Eye (tissue), 1 donor: Measurements from ENCODE around the gene TTC38.

ENCODE experiments used
- DNase-seq: peaks from one replicate; pipeline ENCODE4 v3.0.0-alpha.2; 2015

Gene TTC38

DNA sequence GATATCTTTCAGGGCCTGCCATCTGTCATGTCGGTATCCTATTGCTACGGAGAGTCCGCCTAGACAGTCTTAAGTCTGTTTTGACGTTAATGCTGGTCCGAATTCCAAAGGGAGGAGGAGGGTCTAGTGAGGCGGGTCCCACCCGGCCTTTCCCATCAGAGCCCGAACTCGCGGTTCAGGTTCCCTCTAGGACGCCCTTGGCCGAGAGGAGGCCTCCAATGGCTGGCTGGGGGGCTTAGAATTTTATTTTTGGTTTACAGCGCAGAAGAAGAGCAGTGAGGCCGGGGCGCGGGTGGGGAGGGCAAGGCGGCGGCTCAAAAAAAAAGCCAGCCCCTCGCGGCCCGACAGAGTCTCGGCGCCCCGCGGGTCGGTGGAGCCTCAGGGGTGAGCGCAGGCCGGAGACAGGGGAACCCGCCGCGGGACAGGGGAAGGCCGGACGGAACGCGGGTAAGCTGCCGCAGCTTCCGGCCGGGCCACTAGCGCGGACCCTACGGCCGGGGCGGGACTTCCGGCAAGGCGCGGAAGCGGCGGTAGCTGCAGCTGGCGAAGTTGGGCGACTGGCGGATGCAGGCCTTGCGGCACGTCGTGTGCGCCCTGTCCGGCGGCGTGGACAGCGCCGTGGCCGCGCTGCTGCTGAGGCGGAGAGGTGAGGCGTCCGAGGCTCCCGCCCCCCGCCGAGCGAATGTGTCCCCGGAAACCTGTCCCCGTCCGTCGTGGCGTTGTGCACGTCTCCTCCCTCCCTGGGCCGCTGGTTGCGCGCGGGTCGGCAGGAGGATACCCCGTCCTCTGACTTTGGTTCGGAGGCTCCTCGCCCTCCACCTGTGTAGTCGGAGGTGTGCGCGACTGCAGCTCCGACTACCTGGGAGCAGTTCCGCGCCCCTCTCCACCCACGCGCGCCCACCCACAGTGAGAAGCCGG lies 67.7 kb downstream of the TTC38 start, which contains the start of gene TRMU:
Gene TRMU (plus strand): TSS at position 514 of the 918 bp plus-strand sequence. CDS start 51 bp downstream, at position 565.
- DNase-seq: peak; percentile 92

DNA sequence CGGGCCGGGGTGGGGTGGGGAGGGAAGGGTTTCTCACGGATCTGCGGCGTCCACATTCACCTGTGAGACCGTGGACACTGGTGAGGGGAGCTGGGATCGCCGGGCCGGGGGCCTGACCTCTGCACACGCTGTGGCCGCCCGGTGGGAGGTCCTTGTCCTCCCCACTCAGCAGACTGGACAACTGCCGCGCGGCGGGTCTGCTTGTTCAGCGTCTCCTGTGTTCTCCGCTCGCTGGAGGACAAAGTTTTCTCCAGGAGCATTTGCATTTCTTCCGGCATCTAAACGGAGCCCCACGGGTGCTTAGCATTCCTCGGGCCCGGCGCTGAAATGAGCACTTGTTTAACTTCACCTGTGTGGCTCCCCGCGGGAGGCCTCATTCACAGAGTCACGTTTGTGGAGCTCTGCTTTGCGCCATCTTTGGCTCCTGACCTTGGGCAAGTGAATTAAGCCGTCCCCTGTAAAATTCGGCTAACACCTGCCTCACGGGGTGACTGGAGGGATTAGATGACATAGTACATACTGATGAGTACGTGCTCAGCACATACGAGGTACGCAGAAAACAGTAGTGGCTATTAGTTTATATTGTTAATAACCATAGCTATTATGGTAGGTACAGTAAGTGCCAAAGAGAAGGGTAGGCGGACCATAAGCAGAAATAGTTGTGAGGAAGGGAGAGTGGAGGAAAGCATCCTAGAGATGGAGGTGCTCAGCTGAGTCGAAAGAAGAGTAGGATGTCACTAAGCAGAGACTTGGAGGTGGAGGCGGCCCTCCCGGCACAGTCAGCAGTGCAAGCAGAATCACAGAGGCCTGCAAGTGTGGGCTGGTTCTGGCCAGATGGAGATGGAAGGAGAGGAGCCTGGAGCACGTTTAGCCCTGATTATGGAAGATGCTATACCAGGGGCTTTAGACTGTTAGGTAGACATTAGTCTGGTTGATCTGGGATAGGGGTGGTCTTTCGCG lies 68.6 kb downstream of the TTC38 start:
- peak; percentile 33 for DNase-seq

DNA sequence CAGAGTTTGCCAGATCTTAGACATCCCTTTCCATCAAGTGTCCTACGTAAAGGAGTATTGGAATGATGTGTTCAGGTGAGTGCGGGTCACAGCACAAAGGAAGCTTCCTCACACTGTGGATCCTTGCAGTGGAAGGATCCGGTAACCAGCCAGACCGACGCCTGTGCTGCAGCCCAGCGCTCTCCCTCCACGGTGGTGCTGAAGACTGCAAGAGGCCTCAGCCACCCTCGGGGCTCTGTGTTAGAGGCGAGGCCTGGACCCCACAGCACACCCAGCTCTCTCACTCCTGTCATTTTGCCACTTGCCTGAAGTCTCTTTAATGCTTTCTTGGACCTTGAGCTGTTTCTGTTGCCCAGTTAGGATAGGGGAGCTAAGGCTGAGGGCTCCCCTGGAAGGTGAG lies 70.1 kb downstream of the TTC38 start:
- no peak for DNase-seq

DNA sequence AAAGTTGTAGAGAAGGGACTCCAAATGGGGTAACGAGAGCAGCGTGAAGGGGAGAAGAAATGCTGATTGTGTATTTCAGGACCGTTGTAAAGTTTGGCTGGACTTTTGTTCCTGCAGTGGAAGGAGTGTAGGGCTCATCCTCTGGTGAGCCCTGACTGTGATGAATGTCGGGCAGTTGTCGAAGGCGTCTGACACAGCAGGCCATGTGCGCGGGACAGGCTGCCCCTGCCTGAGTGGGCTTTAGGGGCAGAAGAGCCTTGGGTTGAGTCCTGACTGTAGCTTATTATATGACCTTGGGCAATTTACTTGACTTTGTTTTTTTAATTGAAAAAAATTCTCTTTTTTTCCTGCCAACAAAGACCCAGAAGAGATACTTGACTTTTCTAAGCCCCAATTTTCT lies 70.8 kb downstream of the TTC38 start:
- no peak for DNase-seq

DNA sequence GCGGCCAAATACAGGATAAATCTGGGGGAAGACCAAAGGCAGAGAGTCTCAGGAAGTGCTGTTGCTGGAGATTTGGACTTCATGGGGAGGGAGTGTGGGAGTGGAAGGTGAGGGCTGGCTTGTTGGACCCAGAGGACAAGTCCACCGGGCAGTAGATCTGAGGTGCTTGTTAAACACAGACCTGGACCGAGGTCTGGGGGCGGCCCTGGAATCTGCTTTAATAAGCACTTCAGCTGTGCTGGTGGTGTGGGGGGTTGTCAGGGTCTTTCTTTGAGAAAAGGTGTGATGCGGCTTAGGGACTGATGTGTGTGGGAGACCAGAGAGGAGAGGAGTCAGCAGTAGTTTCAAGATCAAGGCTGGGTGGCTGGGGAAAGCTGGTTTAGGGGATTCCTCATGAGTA lies 72.1 kb downstream of the TTC38 start:
- DNase-seq: no peak

DNA sequence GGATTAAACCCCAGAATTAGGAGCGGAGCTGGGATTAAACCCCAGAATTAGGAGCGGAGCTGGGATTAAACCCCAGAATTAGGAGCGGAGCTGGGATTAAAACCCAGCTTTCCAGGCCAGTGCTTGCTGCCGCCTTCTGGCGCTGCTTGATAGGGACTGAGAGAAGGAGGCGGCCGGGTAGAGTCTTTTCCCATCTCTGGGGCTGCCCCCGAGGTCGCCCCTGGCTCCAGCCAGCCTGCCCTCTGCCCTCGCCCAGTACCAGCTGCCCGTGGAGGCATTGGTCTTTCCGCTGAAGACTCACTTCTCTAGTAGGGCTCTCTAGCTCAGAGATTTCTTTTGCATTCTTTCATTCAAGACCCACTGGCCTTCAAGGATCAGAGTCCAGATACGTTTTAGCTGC lies 72.9 kb downstream of the TTC38 start:
- no peak for DNase-seq
